Fibroblast of lung (primary cell): ENCODE results near the gene KRTAP22-2. TPM values are rescaled to one million over a fixed set of nuclear protein-coding genes. Genes with fewer than 3 reads are reported as not detected.

ENCODE experiments used
- DNase-seq, 2 donors: peaks; one replicate each; pipeline versions ENCODE4 v3.0.0 to v3.0.0-alpha.2; 2010; ENCODE audit warnings: low read depth in 2 of 2
- H2AFZ ChIP-seq: 2 replicates; pipeline ENCODE4 v1.5.1; 2012; ENCODE audit warnings: low read length, control low read depth, inconsistent platforms
- H3K27ac ChIP-seq: 2 replicates; pipeline ENCODE4 v1.5.1; 2011; ENCODE audit warnings: low read length, control low read depth; ENCODE audit not compliant: insufficient read depth
- H3K27me3 ChIP-seq: 2 replicates; pipeline ENCODE4 v1.5.1; 2011; ENCODE audit warnings: mild to moderate bottlenecking, low read length; ENCODE audit not compliant: control insufficient read depth, insufficient read depth
- H3K36me3 ChIP-seq: 2 replicates; pipeline ENCODE4 v1.5.1; 2011; ENCODE audit warnings: low read length; ENCODE audit not compliant: control insufficient read depth, insufficient read depth
- H3K4me1 ChIP-seq: 2 replicates; pipeline ENCODE4 v1.5.1; 2011; ENCODE audit warnings: low read length; ENCODE audit not compliant: control insufficient read depth, insufficient read depth; ENCODE audit errors: extremely low read depth
- H3K4me2 ChIP-seq: 2 replicates; pipeline ENCODE4 v1.5.1; 2011; ENCODE audit warnings: low read length, control low read depth; ENCODE audit not compliant: insufficient read depth; ENCODE audit errors: extremely low read depth
- H3K4me3 ChIP-seq, 4 experiments: fragments of 200-600 bp in 1 of 4; sonication (generic) in 1 of 4; replicated peaks in 1 of 4; 2 replicates each; pipeline ENCODE4 v1.5.1; 2011 to 2016; ENCODE audit warnings: low read length in 4 of 4, low read depth in 3 of 4, mild to moderate bottlenecking in 3 of 4, control low read depth in 2 of 4, inconsistent platforms in 1 of 4, mixed read lengths in 1 of 4; ENCODE audit not compliant: insufficient read depth in 1 of 4; ENCODE audit errors: control extremely low read depth in 1 of 4
- H3K79me2 ChIP-seq: 2 replicates; pipeline ENCODE4 v1.5.1; 2012; ENCODE audit warnings: mild to moderate bottlenecking, low read length, inconsistent platforms; ENCODE audit not compliant: control insufficient read depth, insufficient read depth
- H3K9ac ChIP-seq: 2 replicates; pipeline ENCODE4 v1.5.1; 2011; ENCODE audit warnings: mild to moderate bottlenecking, low read length, control low read depth; ENCODE audit not compliant: insufficient read depth
- H3K9me3 ChIP-seq: 2 replicates; pipeline ENCODE4 v1.5.1; 2012; ENCODE audit warnings: low read depth, low read length; ENCODE audit not compliant: control insufficient read depth, insufficient read depth
- H4K20me1 ChIP-seq: 2 replicates; pipeline ENCODE4 v1.5.1; 2011; ENCODE audit warnings: low read length; ENCODE audit not compliant: control insufficient read depth, insufficient read depth; ENCODE audit errors: extremely low read depth
- CTCF ChIP-seq, 2 donors: IDR thresholded peaks in 1 of 2; conservative IDR thresholded peaks in 1 of 2; 1 replicate in 1 of 2; 2 replicates in 1 of 2; pipeline ENCODE4 v1.5.1; 2011 to 2012; ENCODE audit warnings: low read length in 2 of 2, control low read depth in 1 of 2, inconsistent platforms in 1 of 2, low read depth in 1 of 2, mild to moderate bottlenecking in 1 of 2
- EZH2 ChIP-seq: IDR thresholded peaks from 2 replicates; pipeline ENCODE4 v1.5.1; 2012; ENCODE audit warnings: low read length, control low read depth, mild to moderate bottlenecking; ENCODE audit errors: missing control alignments
- polyA plus RNA-seq, 2 donors: library from polyadenylated mRNA; depleted of rRNA in 1 of 2; stranded (reverse) in 1 of 2; unstranded in 1 of 2; fragments of >200 nt; gene quantifications; 2 replicates each; pipeline ENCODE4 v1.2.1, GENCODE V29; 2011 to 2012; ENCODE audit warnings: missing spikeins in 1 of 2
- total RNA-seq: library from RNA; depleted of rRNA; stranded (reverse); fragments of >200 nt; gene quantifications from 2 replicates; pipeline ENCODE4 v1.2.1, GENCODE V29; 2014

Gene KRTAP22-2
- total and polyA plus RNA-seq, 2 donors (not counting 1 experiment from before 2014, with no cell fraction given) = not detected

GRCh38 chr21:30561957-30562356 is 28.2 kb downstream of the KRTAP22-2 start:
- no peaks in the 10 kb centered on the region for H3K9me3 ChIP-seq
- DNase-seq = no peak
- H2AFZ ChIP-seq = no peak overlapping the region
- H3K4me3 ChIP-seq = no peak overlapping the region
- H3K9ac ChIP-seq = no peak overlapping the region
- H3K27me3 ChIP-seq = no peaks in the 10 kb centered on the region
- no peaks in the 10 kb centered on the region for H4K20me1 ChIP-seq
- no peaks in the 10 kb centered on the region for H3K4me1 ChIP-seq
- H3K36me3 ChIP-seq = no peaks in the 10 kb centered on the region
- no peak overlapping the region for H3K27ac ChIP-seq
- no peaks in the 10 kb centered on the region for H3K79me2 ChIP-seq
- H3K4me2 ChIP-seq = no peak overlapping the region
- no peak for TF ChIP-seq CTCF (conservative IDR thresholded peaks at IDR 0.05 in 1 of 2, IDR thresholded peaks at IDR 0.05 in 1 of 2; ENCODE audit: low read depth in 1 of 2, low read length in 2 of 2)
- no peak for TF ChIP-seq EZH2

- no peaks in the 10 kb centered on the region for H3K36me3 ChIP-seq
- no peaks in the 10 kb centered on the region for H3K79me2 ChIP-seq
- H3K27ac ChIP-seq = no peak within 1 kb of the TSS
- H3K4me3 ChIP-seq = no peak within 1 kb of the TSS
- no peaks in the 10 kb centered on the region for H3K27me3 ChIP-seq
- H4K20me1 ChIP-seq = no peaks in the 10 kb centered on the region
- no peaks in the 10 kb centered on the region for H3K9me3 ChIP-seq
- H3K9ac ChIP-seq = no peak within 1 kb of the TSS
- no peak within 1 kb of the TSS for H3K4me2 ChIP-seq
- TF ChIP-seq EZH2 (no peak), CTCF (conservative IDR thresholded peaks at IDR 0.05 in 1 of 2, IDR thresholded peaks at IDR 0.05 in 1 of 2; ENCODE audit: low read depth in 1 of 2, low read length in 2 of 2) (no peak)
- H2AFZ ChIP-seq = no peak within 1 kb of the TSS
- H3K4me1 ChIP-seq = no peaks in the 10 kb centered on the region
- no peak for DNase-seq
These were observed 28.8 kb downstream of the KRTAP22-2 start, which contains the start of gene KRTAP19-7 for GRCh38 chr21:30561264-30561895. KRTAP19-7 (minus strand) TSS chr21:30561314; CDS start chr21:30561289, 25 bp downstream.

GRCh38 chr21:30555095-30555494 is 35.1 kb downstream of the KRTAP22-2 start:
- Histone ChIP-seq H3K4me2 (no peak overlapping the region), H3K27ac (no peak overlapping the region), H3K27me3 (no peaks in the 10 kb centered on the region), H3K9me3 (no peaks in the 10 kb centered on the region), H3K4me3 (no peak overlapping the region), H3K9ac (no peak overlapping the region), H3K4me1 (no peaks in the 10 kb centered on the region), H3K36me3 (no peaks in the 10 kb centered on the region), H3K79me2 (no peaks in the 10 kb centered on the region), H2AFZ (no peak overlapping the region), H4K20me1 (no peaks in the 10 kb centered on the region)
- no peak for TF ChIP-seq CTCF (conservative IDR thresholded peaks at IDR 0.05 in 1 of 2, IDR thresholded peaks at IDR 0.05 in 1 of 2; ENCODE audit: low read depth in 1 of 2, low read length in 2 of 2)
- no peak for TF ChIP-seq EZH2
- DNase-seq = no peak
